ENCODE measurements around the gene EIF5B. TPM values are rescaled to one million over a fixed set of nuclear protein-coding genes. Genes with fewer than 3 reads are reported as not detected.

Gene EIF5B
- polyA plus RNA-seq, 1 donor from 2014 or later, result 13.8 TPM

DNA sequence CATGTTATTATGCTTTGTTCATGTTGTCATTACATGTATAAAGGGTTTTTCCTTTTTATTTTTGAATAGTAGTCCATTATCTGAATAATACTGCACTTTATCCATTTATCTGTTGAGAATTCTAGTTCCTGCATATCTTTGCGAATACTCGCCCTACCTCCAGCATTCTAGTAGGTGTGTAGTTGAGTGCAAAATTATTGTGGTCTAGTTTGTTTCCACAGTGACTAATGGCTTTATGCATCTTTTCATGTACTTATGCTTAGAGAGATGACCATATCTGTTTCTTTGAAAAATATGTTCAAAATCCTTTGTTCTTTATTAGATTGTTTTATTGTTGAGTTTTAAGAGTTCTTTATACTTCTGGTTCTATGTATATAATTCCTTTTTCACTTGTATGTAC is 48.8 kb downstream of the EIF5B start:
- Mint-ChIP-seq H3K36me3 (peaks cover 16% of the 10 kb centered on the region), H3K27ac (peak overlapping the region in 2 of 3 donors; percentile 41 to 91), H3K9me3 (no peaks in the 10 kb centered on the region), H3K4me3 (no peak overlapping the region), H3K4me1 (peaks cover 0 to 3% (median 0%) of the 10 kb centered on the region in 3 donors), H3K27me3 (no peaks in the 10 kb centered on the region)

DNA sequence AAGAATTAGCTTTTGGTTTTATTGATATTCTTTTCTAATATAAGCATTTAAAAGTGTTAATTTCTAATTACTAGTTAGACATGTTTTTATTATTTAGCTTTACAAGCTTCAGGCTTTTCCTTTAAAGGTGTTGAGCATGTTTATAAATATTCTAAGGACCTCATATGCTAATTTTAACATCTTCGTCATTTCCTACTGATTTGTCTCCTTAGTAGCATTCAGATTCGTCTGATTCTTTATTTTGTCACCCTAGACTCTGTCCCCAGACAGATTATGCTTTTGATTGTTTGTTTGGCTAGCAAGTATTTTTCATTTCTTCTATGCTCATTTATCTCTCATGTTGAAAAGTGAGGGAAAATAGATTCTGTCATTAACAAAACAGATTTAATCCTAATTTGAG is 51.7 kb downstream of the EIF5B start:
- Mint-ChIP-seq H3K36me3 (peaks cover 6% of the 10 kb centered on the region), H3K9me3 (no peaks in the 10 kb centered on the region), H3K27me3 (no peaks in the 10 kb centered on the region), H3K4me3 (no peak overlapping the region), H3K27ac (no peak overlapping the region), H3K4me1 (peaks cover 0 to 3% (median 0%) of the 10 kb centered on the region in 3 donors)

DNA sequence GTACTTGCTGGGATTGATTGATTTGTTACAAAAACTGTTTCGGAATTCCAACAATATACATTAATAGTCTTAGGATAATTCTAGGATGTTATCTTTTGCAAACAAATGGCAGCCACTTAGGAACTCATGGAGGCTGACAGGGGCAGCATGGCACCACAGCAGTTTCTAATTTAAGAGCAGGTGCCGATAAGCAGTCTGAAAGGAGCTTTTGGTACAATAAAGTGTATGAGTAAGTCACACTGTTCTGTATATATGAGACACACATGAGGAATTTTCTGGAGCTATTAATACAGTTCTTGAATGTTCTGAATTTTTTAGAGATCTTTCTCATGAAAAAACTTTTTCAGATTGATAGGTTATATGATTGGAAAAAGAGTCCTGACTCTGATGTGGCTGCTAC is 52.2 kb downstream of the EIF5B start:
- H3K27ac Mint-ChIP-seq, result peak overlapping the region in 2 of 3 donors; percentile 32 to 76
- no peaks in the 10 kb centered on the region for H3K27me3 Mint-ChIP-seq
- H3K4me3 Mint-ChIP-seq, result no peak overlapping the region
- H3K4me1 Mint-ChIP-seq, result peaks cover 0 to 3% (median 0%) of the 10 kb centered on the region in 3 donors
- peaks cover 6% of the 10 kb centered on the region for H3K36me3 Mint-ChIP-seq
- no peaks in the 10 kb centered on the region for H3K9me3 Mint-ChIP-seq

DNA sequence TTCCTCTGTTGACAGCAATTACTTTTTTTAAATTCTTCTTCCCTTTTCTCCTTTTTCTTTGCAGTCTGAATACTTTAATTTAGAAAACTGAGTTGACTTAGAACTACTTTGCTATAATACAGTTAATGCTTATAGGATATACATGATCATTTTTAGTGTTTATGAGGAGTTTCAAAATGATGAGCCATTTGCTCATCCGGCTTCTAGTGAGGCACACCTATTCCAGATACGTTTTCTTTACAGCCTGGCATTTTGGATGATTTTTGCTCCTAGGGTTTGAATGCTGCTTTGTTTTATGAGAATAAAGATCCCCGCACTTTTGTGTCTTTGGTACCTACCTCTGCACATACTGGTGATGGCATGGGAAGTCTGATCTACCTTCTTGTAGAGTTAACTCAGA is 52.8 kb downstream of the EIF5B start:
- H3K36me3 Mint-ChIP-seq, result peaks cover 3% of the 10 kb centered on the region
- H3K27ac Mint-ChIP-seq, result no peak overlapping the region
- peaks cover 0 to 3% (median 0%) of the 10 kb centered on the region in 3 donors for H3K4me1 Mint-ChIP-seq
- no peak overlapping the region for H3K4me3 Mint-ChIP-seq
- no peaks in the 10 kb centered on the region for H3K9me3 Mint-ChIP-seq
- no peaks in the 10 kb centered on the region for H3K27me3 Mint-ChIP-seq

DNA sequence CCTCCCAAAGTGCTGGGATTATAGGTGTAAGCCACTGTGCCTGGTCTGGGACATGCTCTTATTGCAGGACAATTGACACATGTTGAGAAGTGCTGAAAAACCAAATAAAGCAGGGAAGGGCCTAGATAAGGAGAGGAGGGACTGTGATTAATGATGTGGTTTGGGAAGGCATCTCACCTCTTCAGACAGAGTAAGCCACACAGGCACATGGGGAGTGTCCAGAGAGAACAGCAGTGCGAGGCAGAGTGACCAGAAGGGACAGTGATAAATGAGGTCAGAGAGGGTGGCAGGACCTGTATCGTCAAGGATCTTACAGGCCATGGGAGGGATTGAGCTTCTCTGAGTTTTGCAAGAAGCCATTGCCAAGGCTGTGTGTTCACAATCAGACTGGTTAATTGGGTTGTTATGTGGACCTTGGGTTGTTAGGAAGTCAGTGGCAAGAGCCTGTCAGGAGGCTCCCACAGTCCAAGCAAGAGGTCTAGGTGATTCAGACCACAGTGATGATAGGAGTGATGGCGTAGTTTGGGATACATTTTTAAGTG is 58.5 kb downstream of the EIF5B start:
- Mint-ChIP-seq H3K27ac (no peak overlapping the region), H3K36me3 (no peaks in the 10 kb centered on the region), H3K9me3 (no peaks in the 10 kb centered on the region), H3K4me1 (no peaks in the 10 kb centered on the region), H3K4me3 (no peak overlapping the region), H3K27me3 (no peaks in the 10 kb centered on the region)

DNA sequence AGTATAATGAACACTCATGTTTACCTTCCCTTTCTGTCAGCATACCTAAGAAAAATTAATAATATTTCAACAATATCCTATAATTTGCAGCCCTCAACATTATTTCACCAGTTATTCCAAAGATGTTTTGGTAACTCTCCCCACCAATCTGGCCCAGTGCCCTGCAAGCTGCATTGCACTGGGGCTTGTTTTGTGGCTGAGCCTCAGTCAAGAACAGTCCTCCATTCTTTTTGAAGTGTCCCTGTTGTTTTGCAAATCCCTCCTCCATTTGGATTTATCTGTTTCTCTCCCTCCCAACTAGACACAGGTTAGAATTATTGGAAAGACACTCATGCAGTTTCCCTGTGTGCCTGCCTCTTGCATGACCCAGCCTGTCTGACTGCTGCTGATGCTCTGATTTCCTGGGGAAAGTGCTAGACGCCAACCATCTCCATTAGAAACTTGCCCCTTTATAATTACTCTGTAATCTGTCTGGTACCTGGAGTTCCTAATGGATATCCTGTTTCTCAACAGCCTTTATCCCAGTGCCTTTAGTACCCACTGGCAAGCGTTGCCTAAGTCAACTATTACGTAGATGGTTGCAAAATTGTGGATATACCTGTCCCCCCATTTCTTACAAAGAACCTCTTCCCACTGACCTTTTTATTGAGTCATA is 60.2 kb downstream of the EIF5B start:
- peaks cover 2% of the 10 kb centered on the region for H3K36me3 Mint-ChIP-seq

DNA sequence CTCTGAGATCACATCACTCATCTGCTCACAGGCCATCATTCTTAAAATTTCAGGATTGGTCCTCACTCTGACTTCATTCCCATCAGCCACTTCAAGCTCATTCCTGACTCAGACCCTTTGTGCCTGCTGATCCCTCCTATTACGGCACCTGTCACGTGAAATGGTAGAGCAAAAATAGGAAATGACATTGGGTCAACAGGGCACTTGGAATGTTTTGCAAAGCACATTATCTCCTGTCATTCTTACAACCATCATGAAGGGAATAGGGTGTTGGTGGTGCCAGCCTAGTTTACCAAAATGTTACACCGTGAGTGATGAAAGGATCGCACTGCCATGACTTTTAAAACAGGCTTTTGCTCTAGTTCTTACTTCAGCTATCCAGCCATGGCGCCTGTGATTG is 61.1 kb downstream of the EIF5B start:
- peaks cover 2% of the 10 kb centered on the region for H3K36me3 Mint-ChIP-seq
- H3K4me1 Mint-ChIP-seq, result no peaks in the 10 kb centered on the region
- H3K4me3 Mint-ChIP-seq, result no peak overlapping the region

More for the DNA sequence above, 60.2 kb downstream of the EIF5B start:
- no peaks in the 10 kb centered on the region for H3K9me3 Mint-ChIP-seq
- H3K4me1 Mint-ChIP-seq, result no peaks in the 10 kb centered on the region
- no peak overlapping the region for H3K27ac Mint-ChIP-seq
- H3K27me3 Mint-ChIP-seq, result no peaks in the 10 kb centered on the region
- H3K4me3 Mint-ChIP-seq, result no peak overlapping the region

DNA sequence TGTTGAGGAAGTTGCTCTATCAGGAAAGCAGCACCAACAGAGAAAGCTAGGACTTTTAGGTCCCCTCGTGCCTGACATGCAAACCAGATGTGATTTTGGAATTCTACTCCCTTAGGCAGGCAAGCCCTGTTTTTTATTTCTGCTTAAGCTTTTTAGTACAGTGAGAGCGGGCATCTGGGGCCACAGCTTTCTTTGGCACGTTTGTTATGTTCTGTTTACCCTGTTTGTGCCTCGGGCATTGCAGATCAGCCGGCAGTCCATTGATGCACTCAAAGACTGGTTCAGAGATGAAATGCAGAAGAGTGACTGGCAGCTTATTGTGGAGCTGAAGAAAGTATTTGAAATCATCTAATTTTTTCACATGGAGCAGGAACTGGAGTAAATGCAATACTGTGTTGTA is 61.9 kb downstream of the EIF5B start:
- no peaks in the 10 kb centered on the region for H3K27me3 Mint-ChIP-seq
- H3K27ac Mint-ChIP-seq, result peak overlapping the region in 1 of 3 donors; percentile 27
- no peaks in the 10 kb centered on the region for H3K9me3 Mint-ChIP-seq
- no peak overlapping the region for H3K4me3 Mint-ChIP-seq
- peaks cover 2% of the 10 kb centered on the region for H3K36me3 Mint-ChIP-seq
- H3K4me1 Mint-ChIP-seq, result no peaks in the 10 kb centered on the region

More for the DNA sequence above, 61.1 kb downstream of the EIF5B start:
- Mint-ChIP-seq H3K9me3 (no peaks in the 10 kb centered on the region), H3K27ac (peak overlapping the region in 1 of 3 donors; percentile 3), H3K27me3 (no peaks in the 10 kb centered on the region)

DNA sequence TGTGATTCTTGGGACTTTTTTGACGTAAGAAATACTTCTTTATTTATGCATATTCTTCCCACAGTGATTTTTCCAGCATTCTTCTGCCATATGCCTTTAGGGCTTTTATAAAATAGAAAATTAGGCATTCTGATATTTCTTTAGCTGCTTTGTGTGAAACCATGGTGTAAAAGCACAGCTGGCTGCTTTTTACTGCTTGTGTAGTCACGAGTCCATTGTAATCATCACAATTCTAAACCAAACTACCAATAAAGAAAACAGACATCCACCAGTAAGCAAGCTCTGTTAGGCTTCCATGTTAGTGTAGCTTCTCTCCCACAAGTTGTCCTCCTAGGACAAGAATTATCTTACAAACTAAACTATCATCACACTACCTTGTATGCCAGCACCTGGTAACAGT is 62.6 kb downstream of the EIF5B start:
- no peak overlapping the region for H3K4me3 Mint-ChIP-seq
- no peaks in the 10 kb centered on the region for H3K27me3 Mint-ChIP-seq
- no peaks in the 10 kb centered on the region for H3K4me1 Mint-ChIP-seq
- H3K9me3 Mint-ChIP-seq, result no peaks in the 10 kb centered on the region
- H3K27ac Mint-ChIP-seq, result peak overlapping the region in 1 of 3 donors; percentile 20
- peaks cover 2% of the 10 kb centered on the region for H3K36me3 Mint-ChIP-seq

DNA sequence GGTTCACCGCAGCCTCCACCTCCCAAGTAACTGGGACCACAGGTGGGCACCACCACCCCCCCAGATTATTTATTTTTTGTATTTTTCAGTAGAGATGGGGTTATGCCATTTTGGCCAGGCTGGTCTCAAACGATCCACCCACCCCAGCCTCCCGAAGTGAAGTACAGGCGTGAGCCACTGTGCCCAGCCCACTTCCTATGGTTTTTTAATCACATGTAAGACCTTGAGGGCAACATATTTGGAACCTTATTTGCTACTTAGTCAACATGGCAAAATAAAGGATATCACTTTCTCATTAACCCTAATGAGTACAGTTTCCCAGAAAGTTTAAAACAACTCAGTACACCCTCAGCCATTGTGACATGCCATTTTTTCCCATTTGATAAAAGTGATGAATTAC is 64.7 kb downstream of the EIF5B start:
- Mint-ChIP-seq H3K36me3 (peaks cover 2% of the 10 kb centered on the region), H3K27me3 (no peaks in the 10 kb centered on the region), H3K9me3 (no peaks in the 10 kb centered on the region), H3K4me1 (no peaks in the 10 kb centered on the region), H3K4me3 (no peak overlapping the region), H3K27ac (peak overlapping the region in 1 of 3 donors; percentile 39)

DNA sequence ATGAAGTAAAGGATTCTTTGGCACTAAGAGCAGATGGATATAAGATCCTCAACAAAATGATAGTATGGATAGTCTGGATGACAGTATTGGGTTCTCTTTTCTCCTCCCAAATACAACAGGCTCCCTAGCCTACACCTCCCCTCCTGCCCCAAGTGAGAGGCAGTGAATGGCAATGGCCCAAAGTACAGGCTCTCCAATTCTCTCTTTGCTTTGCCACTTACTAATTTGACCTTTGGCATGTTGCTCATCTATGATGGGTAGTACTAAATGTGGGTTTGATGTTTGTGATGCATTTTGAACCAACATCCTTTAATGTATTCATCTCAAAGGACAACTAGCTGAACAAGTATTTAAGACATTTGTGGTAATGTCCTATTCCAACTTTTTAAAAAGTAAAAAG is 65.9 kb downstream of the EIF5B start:
- Mint-ChIP-seq H3K4me3 (no peak overlapping the region), H3K4me1 (no peaks in the 10 kb centered on the region), H3K9me3 (no peaks in the 10 kb centered on the region), H3K27ac (peak overlapping the region in 2 of 3 donors; percentile 12 to 45), H3K27me3 (no peaks in the 10 kb centered on the region), H3K36me3 (peaks cover 3% of the 10 kb centered on the region)

DNA sequence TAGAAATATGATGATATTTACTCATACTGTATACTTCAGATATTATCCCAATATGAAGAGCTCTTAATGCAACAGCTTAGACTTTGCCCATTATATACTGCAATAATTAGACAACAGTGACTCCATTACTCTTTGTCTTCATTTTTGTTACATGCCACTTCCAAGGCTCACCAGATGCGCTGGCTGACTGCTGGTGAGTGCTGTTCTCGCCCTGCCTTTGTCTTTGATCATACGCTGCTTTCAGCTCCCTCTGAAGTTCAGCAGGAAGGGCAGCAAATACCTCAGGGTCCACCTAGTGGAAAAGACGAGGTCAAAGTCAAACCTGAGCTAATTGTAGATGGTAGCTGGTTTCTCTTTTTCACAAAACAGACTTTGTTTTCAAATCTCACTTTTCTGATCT is 66.3 kb downstream of the EIF5B start:
- Mint-ChIP-seq H3K4me3 (no peak overlapping the region), H3K27me3 (no peaks in the 10 kb centered on the region), H3K9me3 (no peaks in the 10 kb centered on the region), H3K4me1 (no peaks in the 10 kb centered on the region), H3K36me3 (peaks cover 3% of the 10 kb centered on the region), H3K27ac (peak overlapping the region in 2 of 3 donors; percentile 12 to 45)

DNA sequence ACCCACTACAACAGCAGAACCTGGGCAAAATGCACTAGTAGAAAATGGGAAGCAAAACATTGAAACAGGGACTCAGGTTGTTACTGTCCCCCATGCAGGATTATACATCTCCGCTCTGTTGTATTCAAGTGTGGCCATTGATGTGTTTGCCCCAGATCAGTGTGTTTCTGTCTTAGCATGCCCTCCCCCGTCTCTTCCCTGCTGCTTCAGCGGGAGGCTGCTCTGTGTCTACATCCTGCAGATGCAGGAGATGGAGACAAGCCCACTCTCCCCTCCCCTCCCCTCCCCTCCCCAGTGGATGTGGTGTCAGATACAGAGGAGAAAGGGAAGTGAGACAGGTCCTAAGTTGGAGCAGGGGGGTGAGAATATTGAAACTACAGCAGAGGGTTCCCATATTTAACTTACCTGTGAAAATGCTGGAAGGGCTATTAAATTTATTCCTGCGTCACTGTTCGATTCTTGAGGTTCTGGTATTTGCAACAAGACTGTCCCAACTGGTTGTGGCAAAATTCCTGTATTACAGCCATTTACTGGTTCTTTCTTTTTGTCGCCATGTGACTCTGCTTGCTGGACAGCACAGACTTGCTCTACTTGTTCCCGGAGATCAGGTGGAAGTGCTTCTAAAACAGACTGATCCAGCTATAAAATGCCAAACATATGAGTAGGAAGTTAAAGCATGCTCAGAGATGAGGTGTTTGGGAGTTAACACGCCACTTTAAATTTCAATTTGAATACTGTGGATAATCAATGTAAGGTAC is 67.0 kb downstream of the EIF5B start:
- no peaks in the 10 kb centered on the region for H3K4me1 Mint-ChIP-seq
- H3K36me3 Mint-ChIP-seq, result peaks cover 3% of the 10 kb centered on the region
- no peak overlapping the region for H3K27ac Mint-ChIP-seq

DNA sequence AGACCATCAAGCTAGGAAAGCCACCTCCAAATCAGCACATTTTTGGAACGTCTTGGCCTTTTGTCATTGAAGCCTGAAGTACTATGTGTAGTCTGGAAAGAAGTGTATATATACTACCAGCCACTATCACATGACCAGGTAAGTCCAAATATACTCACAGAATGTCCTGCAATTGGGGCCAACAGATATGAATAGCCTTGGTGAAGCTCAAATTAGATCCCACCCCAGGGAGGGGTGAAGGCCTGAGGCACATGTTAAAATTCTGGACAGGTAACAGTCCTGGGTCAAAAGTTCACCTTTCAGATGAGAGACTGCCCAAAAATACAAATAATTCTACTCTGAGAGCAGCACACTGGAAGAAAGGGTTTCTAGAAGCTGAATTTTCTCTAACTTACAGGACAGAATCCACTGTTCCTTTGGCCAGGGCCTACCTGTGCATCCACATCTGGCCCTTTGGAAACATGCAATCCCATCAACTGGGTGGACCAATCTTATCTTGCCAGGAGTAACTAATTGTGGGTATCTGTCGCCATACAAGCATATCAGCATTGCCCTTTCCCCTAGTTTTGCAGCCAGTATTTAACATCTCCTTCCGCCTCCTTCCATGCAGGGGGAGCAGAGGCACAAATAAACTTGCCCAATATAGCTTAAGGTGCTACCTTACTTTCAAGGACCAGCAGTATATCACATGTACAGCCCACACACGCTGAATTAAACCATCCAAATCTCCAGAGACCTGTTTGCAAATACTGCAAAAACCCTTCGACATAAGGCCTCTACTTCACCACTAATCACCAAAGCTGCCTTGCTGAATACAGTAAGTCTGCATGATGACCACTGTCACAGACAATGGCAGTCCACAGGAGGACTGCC is 67.8 kb downstream of the EIF5B start:
- Mint-ChIP-seq H3K27ac (no peak overlapping the region), H3K9me3 (no peaks in the 10 kb centered on the region), H3K4me3 (no peak overlapping the region), H3K27me3 (no peaks in the 10 kb centered on the region), H3K4me1 (no peaks in the 10 kb centered on the region), H3K36me3 (peaks cover 3% of the 10 kb centered on the region)

More for the DNA sequence above, 67.0 kb downstream of the EIF5B start:
- no peak overlapping the region for H3K4me3 Mint-ChIP-seq
- H3K9me3 Mint-ChIP-seq, result no peaks in the 10 kb centered on the region
- no peaks in the 10 kb centered on the region for H3K27me3 Mint-ChIP-seq

DNA sequence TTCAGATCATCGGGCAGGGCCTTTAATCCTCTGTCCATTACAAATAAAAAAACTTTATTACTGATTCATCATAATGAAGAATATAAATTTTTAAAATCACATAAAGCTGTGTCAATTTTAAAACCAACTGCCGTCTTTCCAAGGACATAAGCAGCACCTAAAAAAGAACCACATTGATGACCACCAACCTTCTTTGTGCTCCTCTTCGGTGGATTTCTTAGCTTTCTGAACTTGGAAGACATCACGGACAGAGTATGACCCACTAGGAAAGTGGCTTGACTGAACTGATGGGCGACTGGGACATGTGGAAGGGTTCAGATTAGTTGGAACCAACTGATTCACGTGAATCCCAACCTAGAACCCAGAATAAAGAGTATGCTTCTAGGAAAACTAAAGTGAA is 68.9 kb downstream of the EIF5B start:
- peaks cover 3% of the 10 kb centered on the region for H3K36me3 Mint-ChIP-seq
- H3K4me3 Mint-ChIP-seq, result no peak overlapping the region
- no peaks in the 10 kb centered on the region for H3K4me1 Mint-ChIP-seq
- peak overlapping the region in 1 of 3 donors; percentile 32 for H3K27ac Mint-ChIP-seq
- no peaks in the 10 kb centered on the region for H3K27me3 Mint-ChIP-seq
- H3K9me3 Mint-ChIP-seq, result no peaks in the 10 kb centered on the region

Measured in IgD-negative memory B cell (primary cell).